CD4-positive, alpha-beta T cell treated with Interleukin-2 at 100 ng/mL for 4 hours (primary cell): Measurements from ENCODE around the gene RAB11FIP3.
A peak's percentile ranks its signal among the peaks of the same experiment; 100 is the strongest.
"Not testable (repeated sequence)": the region's sequence is repeated elsewhere in the genome, so short reads cannot be mapped to it uniquely, and the experiment has no call there.

Experiments
- DNase-seq: peaks from one replicate; pipeline ENCODE4 v3.0.0-alpha.2; 2020; ENCODE audit warnings: low spot score

RAB11FIP3 gene

GRCh38 chr16:495127-495748 lies 69.8 kb downstream of the RAB11FIP3 start:
- peak; percentile 10 for DNase-seq

GRCh38 chr16:496097-496886 lies 70.8 kb downstream of the RAB11FIP3 start:
- no peak for DNase-seq

GRCh38 chr16:497258-497657 lies 71.8 kb downstream of the RAB11FIP3 start:
- DNase-seq, result no peak

GRCh38 chr16:499924-500323 lies 74.5 kb downstream of the RAB11FIP3 start:
- no peak for DNase-seq

GRCh38 chr16:500709-501108 lies 75.3 kb downstream of the RAB11FIP3 start:
- no peak for DNase-seq

- DNase-seq, result no peak
Observed at GRCh38 chr16:502179-502943, 76.9 kb downstream of the RAB11FIP3 start.

GRCh38 chr16:503150-504071 lies 78.0 kb downstream of the RAB11FIP3 start:
- DNase-seq, result no peak

- DNase-seq, result no peak
Observed at GRCh38 chr16:505479-506245, 80.2 kb downstream of the RAB11FIP3 start.

GRCh38 chr16:506246-506546 lies 80.7 kb downstream of the RAB11FIP3 start:
- DNase-seq, result no peak

GRCh38 chr16:507527-507926 lies 82.1 kb downstream of the RAB11FIP3 start:
- not testable (repeated sequence) for DNase-seq

- no peak for DNase-seq
Observed at GRCh38 chr16:507996-508395, 82.5 kb downstream of the RAB11FIP3 start.

- no peak for DNase-seq
Observed at GRCh38 chr16:508884-509736, 83.7 kb downstream of the RAB11FIP3 start.

GRCh38 chr16:510066-510825 lies 84.8 kb downstream of the RAB11FIP3 start:
- no peak for DNase-seq

GRCh38 chr16:512802-513201 lies 87.4 kb downstream of the RAB11FIP3 start:
- no peak for DNase-seq

- DNase-seq, result no peak
Observed at GRCh38 chr16:513950-514349, 88.5 kb downstream of the RAB11FIP3 start.

GRCh38 chr16:515175-515938 lies 89.9 kb downstream of the RAB11FIP3 start:
- no peak for DNase-seq

- no peak for DNase-seq
Observed at GRCh38 chr16:515939-516226, 90.4 kb downstream of the RAB11FIP3 start.

GRCh38 chr16:516301-516700 lies 90.9 kb downstream of the RAB11FIP3 start:
- DNase-seq, result no peak

- no peak for DNase-seq
Observed at GRCh38 chr16:518858-519257, 93.4 kb downstream of the RAB11FIP3 start.
